ENCODE data around the gene SDCBP2. TPM values are rescaled to one million over a fixed set of nuclear protein-coding genes. Genes with fewer than 3 reads are reported as not detected.

The SDCBP2 gene
- total and polyA plus RNA-seq, 2 of the 8 experiments (the other 6 are each of a cell fraction or from before 2014, with no cell fraction given) = 4.2 to 6.7 TPM

DNA sequence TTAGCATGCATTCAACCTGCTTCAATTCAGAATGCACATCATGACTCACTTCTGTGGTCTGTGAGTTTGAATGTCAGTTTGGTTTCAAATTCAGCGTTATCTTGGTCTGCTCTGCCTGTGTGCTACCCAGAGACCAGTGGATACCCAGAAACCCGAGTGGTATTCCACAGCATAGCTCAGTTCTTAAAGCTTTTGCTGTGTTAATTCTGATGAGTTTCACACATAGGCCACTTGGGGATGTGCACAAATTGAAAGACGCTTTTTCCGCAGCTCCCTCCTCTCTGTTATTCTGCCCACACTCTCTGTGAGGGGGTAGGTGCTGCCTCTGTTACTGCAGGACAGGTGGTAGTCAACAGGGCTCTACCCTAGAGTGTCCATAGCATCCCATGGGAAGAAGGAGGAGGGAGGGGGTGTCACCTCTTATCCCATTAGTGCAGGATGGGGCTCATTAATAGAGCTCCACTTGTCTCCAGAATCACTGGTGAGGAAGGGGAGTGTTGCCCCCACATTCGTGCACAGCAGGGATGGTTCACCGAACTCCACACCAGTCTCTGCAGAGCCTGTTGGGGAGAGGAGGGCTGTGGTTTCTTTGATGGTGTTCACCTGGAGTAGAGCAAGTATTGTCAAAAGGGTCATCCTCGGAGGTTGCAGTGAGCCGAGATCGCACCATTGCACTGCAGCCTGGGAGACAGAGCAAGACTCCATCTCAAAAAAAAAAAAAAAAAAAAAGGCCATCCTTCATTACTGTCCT, 29.2 kb upstream of the SDCBP2 start:
- Histone ChIP-seq H4K20me1 (replicated peaks in 1 of 2; ENCODE audit: control insufficient read depth in 1 of 2, insufficient read depth in 2 of 2, low read length in 2 of 2) (no peaks in the 10 kb centered on the region), H4K5ac (ENCODE audit: insufficient read length, low read depth, low read length) (no peak overlapping the region), H4K91ac (replicated peaks; ENCODE audit: insufficient read length, low read length) (no peak overlapping the region), H3K4me3 (ENCODE audit: extremely low read depth in 1 of 4, insufficient read depth in 2 of 4, low read depth in 3 of 4, low read length in 4 of 4) (no peak overlapping the region), H2BK12ac (ENCODE audit: low read depth, low read length) (no peak overlapping the region), H3K79me2 (ENCODE audit: control insufficient read depth in 1 of 2, insufficient read depth in 2 of 2, low read length in 2 of 2) (no peaks in the 10 kb centered on the region), H2AK5ac (ENCODE audit: low read depth, low read length) (no peak overlapping the region), H2AFZ (ENCODE audit: low read length) (no peak overlapping the region), H3K23me2 (ENCODE audit: low read depth, low read length) (no peaks in the 10 kb centered on the region), H3K9ac (replicated peaks in 1 of 4; ENCODE audit: extremely low read depth in 1 of 4, low read depth in 3 of 4, low read length in 3 of 4) (no peak overlapping the region), H3K79me1 (ENCODE audit: low read depth, low read length) (no peaks in the 10 kb centered on the region), H3K14ac (ENCODE audit: insufficient read length) (no peak overlapping the region), H2BK20ac (ENCODE audit: low read length) (no peak overlapping the region), H4K8ac (ENCODE audit: extremely low read depth, insufficient read depth, low read length) (peak overlapping the region; percentile 74; the same call in 1 of the 2 replicates), H3K18ac (ENCODE audit: extremely low read depth, low read length) (no peak overlapping the region), H3K27ac (ENCODE audit: low read depth, low read length) (no peak overlapping the region), H3K9me3 (ENCODE audit: insufficient read depth in 2 of 2, low read depth in 1 of 2, low read length in 1 of 2) (no peaks in the 10 kb centered on the region), H3K27me3 (replicated peaks in 1 of 4; ENCODE audit: control insufficient read depth in 3 of 4, extremely low read depth in 1 of 4, insufficient read depth in 3 of 4, low read length in 3 of 4) (no peaks in the 10 kb centered on the region), H3K4ac (replicated peaks; ENCODE audit: insufficient read length, low read depth, low read length) (no peak overlapping the region), H3K4me1 (replicated peaks in 1 of 4; ENCODE audit: control insufficient read depth in 3 of 4, insufficient read depth in 4 of 4, low read length in 3 of 4) (no peaks in the 10 kb centered on the region), H3K56ac (replicated peaks; ENCODE audit: insufficient read length, low read depth, low read length) (no peak overlapping the region), H3K36me3 (ENCODE audit: control insufficient read depth in 2 of 4, insufficient read depth in 4 of 4, low read length in 3 of 4) (peaks cover 0 to 12% (median 1%) of the 10 kb centered on the region in 4 experiments; a peak in 4 of 8 replicates), H2BK5ac (ENCODE audit: low read depth, low read length) (no peak overlapping the region), H2BK15ac (ENCODE audit: low read length) (no peak overlapping the region), H2BK120ac (replicated peaks; ENCODE audit: low read depth, low read length) (no peak overlapping the region), H3K23ac (ENCODE audit: insufficient read length) (no peak overlapping the region), H3K4me2 (ENCODE audit: insufficient read depth in 1 of 2, low read depth in 2 of 2, low read length in 2 of 2) (no peak overlapping the region)
- CTCF ChIA-PET (ENCODE audit: partially characterized antibody) = interaction anchor here (0.8 to 1.6 kb wide), 5 partner anchors 9 to 111 kb away, joined by 3 to 4 read pairs (median 3); no protein-coding TSS in a partner anchor
- WGBS, 2 experiments (ENCODE audit: extremely low coverage in 1 of 2, insufficient coverage in 1 of 2, insufficient read length in 1 of 2, insufficient replicate concordance in 2 of 2, low coverage in 1 of 2, low lambda C conversion rate in 2 of 2, missing lambda C conversion rate in 1 of 2) = 82% methylated on average over 9 of the region's 9 CpGs; no CpG with 5 or more reads in 1 of the 2 experiments
- DNase-seq (ENCODE audit: low read depth in 1 of 2, low spot score in 2 of 2) (no peak), FAIRE-seq (no peak)
- POLR2A ChIA-PET (ENCODE audit: partially characterized antibody) = interaction anchor here (1.0 kb wide), 1 partner anchor 22 kb away, joined by 3 read pairs; no protein-coding TSS in a partner anchor
- no peak for TF ChIP-seq KDM4A (IDR thresholded peaks at IDR 0.05; ENCODE audit: low read depth, low read length, severe bottlenecking)
- TF ChIP-seq SUZ12 (IDR thresholded peaks at IDR 0.05; ENCODE audit: low read length) = no peak
- TF ChIP-seq TAF7 (optimal IDR thresholded peaks at IDR 0.05; ENCODE audit: borderline replicate concordance, low read depth, low read length) = no peak
- TF ChIP-seq CTBP2 (IDR thresholded peaks at IDR 0.05; ENCODE audit: borderline replicate concordance, insufficient read depth, insufficient read length, low read length) = no peak
- TF ChIP-seq TCF12 (IDR thresholded peaks at IDR 0.05; ENCODE audit: low read depth, low read length) = no peak
- TF ChIP-seq, protein P1, sequence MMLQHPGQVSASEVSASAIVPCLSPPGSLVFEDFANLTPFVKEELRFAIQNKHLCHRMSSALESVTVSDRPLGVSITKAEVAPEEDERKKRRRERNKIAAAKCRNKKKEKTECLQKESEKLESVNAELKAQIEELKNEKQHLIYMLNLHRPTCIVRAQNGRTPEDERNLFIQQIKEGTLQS (IDR thresholded peaks at IDR 0.05; ENCODE audit: insufficient read depth, low read depth, low read length) = no peak
- TF ChIP-seq BACH1 (IDR thresholded peaks at IDR 0.05; ENCODE audit: low read length) = no peak
- TF ChIP-seq, protein P2, sequence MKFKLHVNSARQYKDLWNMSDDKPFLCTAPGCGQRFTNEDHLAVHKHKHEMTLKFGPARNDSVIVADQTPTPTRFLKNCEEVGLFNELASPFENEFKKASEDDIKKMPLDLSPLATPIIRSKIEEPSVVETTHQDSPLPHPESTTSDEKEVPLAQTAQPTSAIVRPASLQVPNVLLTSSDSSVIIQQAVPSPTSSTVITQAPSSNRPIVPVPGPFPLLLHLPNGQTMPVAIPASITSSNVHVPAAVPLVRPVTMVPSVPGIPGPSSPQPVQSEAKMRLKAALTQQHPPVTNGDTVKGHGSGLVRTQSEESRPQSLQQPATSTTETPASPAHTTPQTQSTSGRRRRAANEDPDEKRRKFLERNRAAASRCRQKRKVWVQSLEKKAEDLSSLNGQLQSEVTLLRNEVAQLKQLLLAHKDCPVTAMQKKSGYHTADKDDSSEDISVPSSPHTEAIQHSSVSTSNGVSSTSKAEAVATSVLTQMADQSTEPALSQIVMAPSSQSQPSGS (IDR thresholded peaks at IDR 0.05; ENCODE audit: low read length) = no peak
- no peak for TF ChIP-seq NRF1 (IDR thresholded peaks at IDR 0.05; ENCODE audit: low read depth, low read length)

All from H1 (cell line).